Activated CD8-positive, alpha-beta T cell treated with anti-CD3 and anti-CD28 coated beads for 36 hours (primary cell): ENCODE measurements around the gene RAD51AP1. TPM values are rescaled to one million over a fixed set of nuclear protein-coding genes. Genes with fewer than 3 reads are reported as not detected.

ENCODE experiments used
- ATAC-seq: fragments of 200-7000 bp; cut with Tn5 transposase; one replicate; pipeline ENCODE4 v1.10.0; 2021; ENCODE audit warnings: mild to moderate bottlenecking, moderate library complexity
- CTCF ChIA-PET: fragments of 350-600 bp; sonication (Branson Sonifier 250); formaldehyde crosslinking; loops from one replicate; lab custom pipeline; 2021; ENCODE audit warnings: antibody characterized with exemption; lab: Charles Lee
- POLR2A ChIA-PET: fragments of 350-600 bp; sonication (Branson Sonifier 250); formaldehyde crosslinking; loops from one replicate; lab custom pipeline; 2021; ENCODE audit warnings: antibody characterized with exemption; lab: Charles Lee
- DNase-seq: peaks from one replicate; pipeline ENCODE4 v3.0.0-alpha.2; 2020
- H3K27ac Mint-ChIP-seq: one replicate; pipeline ENCODE4 v1.8.0; 2021; ENCODE audit warnings: mild to moderate bottlenecking, mixed read lengths
- H3K27me3 Mint-ChIP-seq: one replicate; pipeline ENCODE4 v1.8.0; 2021; ENCODE audit warnings: mixed read lengths
- H3K36me3 Mint-ChIP-seq: one replicate; pipeline ENCODE4 v1.8.0; 2021; ENCODE audit warnings: low read depth, mixed read lengths
- H3K4me1 Mint-ChIP-seq: one replicate; pipeline ENCODE4 v1.8.0; 2021; ENCODE audit warnings: low read depth, mixed read lengths
- H3K4me3 Mint-ChIP-seq: one replicate; pipeline ENCODE4 v1.8.0; 2021; ENCODE audit warnings: mild to moderate bottlenecking, moderate library complexity, mixed read lengths
- H3K9me3 Mint-ChIP-seq: one replicate; pipeline ENCODE4 v1.8.0; 2021; ENCODE audit warnings: mixed read lengths
- intact Hi-C: fragments of 100-400 bp; cut with micrococcal nuclease; formaldehyde crosslinking; loops from one replicate; pipeline ENCODE4 v1.10.0; 2022
- total RNA-seq, 2 experiments: library from RNA; stranded (reverse); gene quantifications; one replicate each; pipeline ENCODE4 v1.2.3, GENCODE V29; 2021
- TF ChIP-seq, protein P1 (sequence below): fragments of 200-600 bp; IDR thresholded peaks from one replicate; pipeline ENCODE4 v1.8.0; 2022; ENCODE audit warnings: antibody characterized with exemption, mild to moderate bottlenecking

RAD51AP1 gene
- total RNA-seq, 2 experiments from 2014 or later: 44.7 to 47.8 TPM

DNA sequence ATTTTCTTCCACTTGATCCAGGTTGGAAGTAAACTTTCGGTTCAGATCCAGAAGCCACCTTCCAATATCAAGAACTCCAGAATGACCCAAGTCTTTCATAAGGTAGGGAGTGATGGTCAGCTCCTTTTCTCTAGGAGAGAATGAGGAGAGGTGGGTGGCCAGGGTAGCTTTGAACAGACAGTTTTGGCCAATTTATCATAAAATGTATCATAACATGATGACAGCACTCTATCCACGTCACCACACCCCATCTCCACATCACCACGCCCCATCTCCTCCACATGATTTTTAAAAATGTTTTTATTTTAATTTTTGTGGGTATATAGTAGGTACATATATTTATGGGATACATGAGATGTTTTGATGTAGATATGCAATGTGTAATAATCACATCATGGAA lies 50.2 kb downstream of the RAD51AP1 start:
- ChIA-PET CTCF (interaction anchor here (0.9 to 1.4 kb wide), 2 partner anchors 37 to 166 kb away, joined by 3 read pairs; no protein-coding TSS in a partner anchor), POLR2A (no interaction called here)
- intact Hi-C loops: no loop called here
- TF ChIP-seq, protein P1, sequence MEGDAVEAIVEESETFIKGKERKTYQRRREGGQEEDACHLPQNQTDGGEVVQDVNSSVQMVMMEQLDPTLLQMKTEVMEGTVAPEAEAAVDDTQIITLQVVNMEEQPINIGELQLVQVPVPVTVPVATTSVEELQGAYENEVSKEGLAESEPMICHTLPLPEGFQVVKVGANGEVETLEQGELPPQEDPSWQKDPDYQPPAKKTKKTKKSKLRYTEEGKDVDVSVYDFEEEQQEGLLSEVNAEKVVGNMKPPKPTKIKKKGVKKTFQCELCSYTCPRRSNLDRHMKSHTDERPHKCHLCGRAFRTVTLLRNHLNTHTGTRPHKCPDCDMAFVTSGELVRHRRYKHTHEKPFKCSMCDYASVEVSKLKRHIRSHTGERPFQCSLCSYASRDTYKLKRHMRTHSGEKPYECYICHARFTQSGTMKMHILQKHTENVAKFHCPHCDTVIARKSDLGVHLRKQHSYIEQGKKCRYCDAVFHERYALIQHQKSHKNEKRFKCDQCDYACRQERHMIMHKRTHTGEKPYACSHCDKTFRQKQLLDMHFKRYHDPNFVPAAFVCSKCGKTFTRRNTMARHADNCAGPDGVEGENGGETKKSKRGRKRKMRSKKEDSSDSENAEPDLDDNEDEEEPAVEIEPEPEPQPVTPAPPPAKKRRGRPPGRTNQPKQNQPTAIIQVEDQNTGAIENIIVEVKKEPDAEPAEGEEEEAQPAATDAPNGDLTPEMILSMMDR: no peak
- H3K27ac Mint-ChIP-seq: no peak overlapping the region
- H3K4me3 Mint-ChIP-seq: no peak overlapping the region
- no peaks in the 10 kb centered on the region for H3K9me3 Mint-ChIP-seq
- H3K27me3 Mint-ChIP-seq: peaks cover 2% of the 10 kb centered on the region
- H3K4me1 Mint-ChIP-seq: no peaks in the 10 kb centered on the region
- no peak for DNase-seq
- no peaks in the 10 kb centered on the region for H3K36me3 Mint-ChIP-seq
- ATAC-seq: no peak

DNA sequence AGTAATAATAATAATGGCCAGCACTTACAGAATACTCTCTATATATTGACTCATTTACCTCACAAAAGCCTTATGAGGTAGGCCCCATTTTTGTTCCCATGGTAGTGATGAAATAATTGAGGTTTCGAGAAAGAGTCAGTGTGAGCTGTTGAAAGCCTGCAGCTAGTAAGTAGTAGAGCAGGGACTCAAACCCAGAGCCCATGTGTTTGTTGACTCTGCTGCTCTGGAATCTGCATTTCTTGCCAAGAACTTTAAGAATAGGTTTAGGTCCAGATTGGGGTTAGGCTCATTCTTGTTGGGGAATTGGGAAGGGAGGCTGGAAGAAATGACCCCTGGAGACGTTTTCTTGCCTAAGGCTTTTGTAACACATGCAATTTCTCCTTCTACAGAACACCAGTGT lies 51.3 kb downstream of the RAD51AP1 start:
- Mint-ChIP-seq H3K4me1 (no peaks in the 10 kb centered on the region), H3K9me3 (no peaks in the 10 kb centered on the region), H3K27me3 (no peaks in the 10 kb centered on the region), H3K36me3 (no peaks in the 10 kb centered on the region), H3K27ac (no peak overlapping the region), H3K4me3 (no peak overlapping the region)
- intact Hi-C loops: no loop called here
- DNase-seq (no peak), ATAC-seq (no peak)
- TF ChIP-seq, protein P1: no peak
- ChIA-PET POLR2A (no interaction called here), CTCF (interaction anchor here (1.7 kb wide), 1 partner anchor 14 kb away, joined by 4 read pairs; no protein-coding TSS in a partner anchor)

DNA sequence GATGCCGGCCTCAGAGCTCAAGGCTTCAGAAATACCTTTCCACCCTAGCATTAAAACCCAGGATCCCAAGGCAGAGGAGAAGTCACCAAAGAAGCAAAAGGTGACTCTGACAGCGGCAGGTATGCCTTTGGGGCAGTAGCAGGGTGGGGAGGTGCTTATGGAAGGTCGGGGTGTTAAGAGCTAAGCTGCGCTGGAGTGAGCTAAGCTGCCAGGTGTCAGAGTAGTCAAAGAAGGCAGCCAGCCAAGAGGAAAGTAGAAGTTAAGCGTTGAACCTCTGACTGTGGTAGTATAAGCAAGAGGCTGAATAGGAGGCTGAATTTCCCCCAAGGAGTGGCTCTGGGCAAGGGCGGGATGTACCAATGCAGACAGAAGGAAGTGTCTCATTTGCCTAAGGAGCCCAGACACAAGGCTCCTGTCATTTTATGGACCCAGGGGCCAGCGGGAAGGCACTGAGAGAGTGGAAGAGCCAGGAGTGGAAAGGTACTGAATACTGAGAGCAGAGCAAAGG lies 52.5 kb downstream of the RAD51AP1 start:
- intact Hi-C loops: no loop called here
- Mint-ChIP-seq H3K4me1 (no peaks in the 10 kb centered on the region), H3K4me3 (no peak overlapping the region), H3K27me3 (no peaks in the 10 kb centered on the region), H3K27ac (no peak overlapping the region), H3K36me3 (no peaks in the 10 kb centered on the region), H3K9me3 (no peaks in the 10 kb centered on the region)
- DNase-seq (no peak), ATAC-seq (no peak)
- ChIA-PET CTCF (interaction anchor here (1.7 kb wide), 1 partner anchor 12 kb away, joined by 4 read pairs; no protein-coding TSS in a partner anchor), POLR2A (interaction anchor here (1.6 kb wide), 1 partner anchor 14 kb away, joined by 4 read pairs; no protein-coding TSS in a partner anchor)
- TF ChIP-seq, protein P1: no peak

DNA sequence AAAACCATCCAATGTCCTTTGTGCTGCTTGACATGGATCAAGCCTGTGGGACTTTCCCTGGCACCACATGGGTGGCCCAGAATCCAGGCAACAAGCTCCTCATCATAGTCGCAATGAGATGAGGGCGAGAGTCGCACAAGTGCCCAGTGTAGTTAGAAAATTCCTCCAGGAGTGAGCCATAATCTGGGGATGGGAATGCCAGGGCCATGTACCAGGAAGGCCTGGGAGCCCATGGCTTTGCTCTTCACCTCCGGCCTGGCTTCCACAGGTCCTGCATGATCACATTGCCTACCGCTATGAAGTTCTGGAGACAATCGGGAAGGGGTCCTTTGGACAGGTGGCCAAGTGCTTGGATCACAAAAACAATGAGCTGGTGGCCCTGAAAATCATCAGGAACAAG lies 57.2 kb downstream of the RAD51AP1 start:
- ATAC-seq (no peak), DNase-seq (no peak)
- TF ChIP-seq, protein P1: no peak
- Mint-ChIP-seq H3K27ac (no peak overlapping the region), H3K27me3 (no peaks in the 10 kb centered on the region), H3K4me1 (no peaks in the 10 kb centered on the region), H3K36me3 (no peaks in the 10 kb centered on the region), H3K9me3 (no peaks in the 10 kb centered on the region), H3K4me3 (no peak overlapping the region)
- intact Hi-C loops: no loop called here
- ChIA-PET POLR2A (no interaction called here), CTCF (interaction anchor here (1.1 to 6.0 kb wide), 2 partner anchors 8 to 262 kb away, joined by 3 to 34 read pairs; no protein-coding TSS in a partner anchor)

DNA sequence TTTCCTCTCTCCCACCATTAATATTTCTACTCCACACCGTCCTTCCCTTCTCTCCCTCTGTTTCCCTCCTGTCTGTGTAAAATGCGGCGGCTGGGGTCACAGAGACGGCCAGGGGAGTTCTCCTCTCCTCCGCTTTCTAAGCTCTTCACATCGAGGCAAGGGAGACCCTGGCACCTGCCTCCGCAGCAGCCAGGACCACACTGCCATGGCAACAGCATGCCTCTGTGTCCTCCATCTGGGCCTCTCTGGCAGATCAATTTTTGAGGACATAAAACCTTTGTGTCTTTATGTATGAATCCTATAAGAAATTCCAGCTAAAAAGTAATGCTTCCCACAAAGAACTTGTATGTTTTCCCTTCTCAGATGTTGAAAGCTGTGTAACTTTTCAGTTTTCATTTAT lies 64.7 kb downstream of the RAD51AP1 start:
- peaks cover 3% of the 10 kb centered on the region for H3K27me3 Mint-ChIP-seq
- ATAC-seq: no peak
- no peak overlapping the region for H3K27ac Mint-ChIP-seq
- TF ChIP-seq, protein P1: no peak
- no peaks in the 10 kb centered on the region for H3K9me3 Mint-ChIP-seq
- no peaks in the 10 kb centered on the region for H3K36me3 Mint-ChIP-seq
- peaks cover 23% of the 10 kb centered on the region for H3K4me1 Mint-ChIP-seq
- no peak for DNase-seq
- intact Hi-C loops: loop anchor here (10.0 kb wide), 1 partner anchor 151 kb away; no protein-coding TSS in a partner anchor
- ChIA-PET CTCF (interaction anchor here (0.9 to 5.5 kb wide), 3 partner anchors 9 to 207 kb away, joined by 3 to 34 read pairs (median 4); no protein-coding TSS in a partner anchor), POLR2A (no interaction called here)
- no peak overlapping the region for H3K4me3 Mint-ChIP-seq
